Astrocyte of the hippocampus (primary cell): ENCODE measurements around the gene WFDC6.
"Not testable (repeated sequence)": the region's sequence is repeated elsewhere in the genome, so short reads cannot be mapped to it uniquely, and the experiment has no call there.

ENCODE experiments used
- DNase-seq: peaks from one replicate; pipeline ENCODE4 v3.0.0; 2011; ENCODE audit warnings: low read depth, low spot score

WFDC6 gene

GRCh38 chr20:45539382-45539781, at the start of gene WFDC6:
WFDC6 (minus strand) TSS chr20:45539482; CDS start chr20:45539407, 75 bp downstream.
- no peak for DNase-seq

- DNase-seq = no peak
Measured at GRCh38 chr20:45588800-45589199, 49.5 kb upstream of the WFDC6 start.

GRCh38 chr20:45585986-45586385, 46.7 kb upstream of the WFDC6 start:
- not testable (repeated sequence) for DNase-seq

GRCh38 chr20:45584294-45584693, 45.0 kb upstream of the WFDC6 start:
- DNase-seq = not testable (repeated sequence)

GRCh38 chr20:45583502-45583901, 44.2 kb upstream of the WFDC6 start:
- DNase-seq = no peak

GRCh38 chr20:45581702-45582101, 42.4 kb upstream of the WFDC6 start:
- no peak for DNase-seq

- DNase-seq = no peak
Measured at GRCh38 chr20:45579184-45579583, 39.9 kb upstream of the WFDC6 start, which contains the start of gene WFDC8. WFDC8 (minus strand) TSS chr20:45579284; CDS start chr20:45579247, 37 bp downstream.

GRCh38 chr20:45578231-45578630, 38.9 kb upstream of the WFDC6 start:
- DNase-seq = no peak

GRCh38 chr20:45576995-45577394, 37.7 kb upstream of the WFDC6 start:
- DNase-seq = peak; percentile 70

- DNase-seq = no peak
Measured at GRCh38 chr20:45575931-45576330, 36.6 kb upstream of the WFDC6 start.

GRCh38 chr20:45569650-45570049, 30.4 kb upstream of the WFDC6 start:
- not testable (repeated sequence) for DNase-seq

GRCh38 chr20:45564760-45565276, 25.5 kb upstream of the WFDC6 start:
- no peak for DNase-seq

GRCh38 chr20:45555198-45555597, 15.9 kb upstream of the WFDC6 start:
- no peak for DNase-seq

- no peak for DNase-seq
Measured at GRCh38 chr20:45552456-45552855, 13.2 kb upstream of the WFDC6 start.

- no peak for DNase-seq
Measured at GRCh38 chr20:45550765-45551164, 11.5 kb upstream of the WFDC6 start.

- DNase-seq = no peak
Measured at GRCh38 chr20:45548410-45548809, 9.1 kb upstream of the WFDC6 start.

GRCh38 chr20:45547206-45547770, 8.0 kb upstream of the WFDC6 start, which contains the start of gene EPPIN:
EPPIN (minus strand) TSS chr20:45547401; CDS start chr20:45547357, 44 bp downstream.
- DNase-seq = no peak

- peak; percentile 40 for DNase-seq
Measured at GRCh38 chr20:45545754-45546453, 6.6 kb upstream of the WFDC6 start.

GRCh38 chr20:45545351-45545750, 6.1 kb upstream of the WFDC6 start:
- DNase-seq = no peak

GRCh38 chr20:45538209-45538799, 978 bp downstream of the WFDC6 start:
- DNase-seq = no peak

- DNase-seq = no peak
Measured at GRCh38 chr20:45527294-45527693, 12.0 kb downstream of the WFDC6 start.

GRCh38 chr20:45523821-45524220, 15.5 kb downstream of the WFDC6 start:
- DNase-seq = no peak

GRCh38 chr20:45518282-45518681, 21.0 kb downstream of the WFDC6 start:
- DNase-seq = peak; percentile 17
